NCI-H82 (cell line): ENCODE results near the gene MDM1.

Experiments used
- DNase-seq: peaks from one replicate; lab custom pipeline; 2025; lab: John Stamatoyannopoulos, UW

MDM1 gene

DNA sequence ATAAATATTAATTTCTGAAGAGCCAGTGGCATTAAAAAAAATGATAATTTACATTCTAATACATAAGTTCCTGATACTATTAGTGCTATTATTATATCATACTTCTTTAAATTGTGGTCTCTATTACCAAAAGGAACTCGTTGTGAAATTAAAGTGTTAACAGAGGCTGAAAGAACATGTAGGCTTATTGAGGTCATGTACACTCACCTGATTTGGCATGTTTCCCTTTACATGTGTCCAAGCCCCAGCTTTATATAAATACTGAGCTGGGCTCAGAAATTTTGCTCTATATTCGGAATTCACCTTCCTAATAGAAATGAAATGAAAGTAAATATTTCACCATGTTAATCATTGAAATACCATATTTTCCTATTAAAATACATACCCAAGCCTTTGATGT is 11.0 kb downstream of the MDM1 start:
- DNase-seq = no peak

DNA sequence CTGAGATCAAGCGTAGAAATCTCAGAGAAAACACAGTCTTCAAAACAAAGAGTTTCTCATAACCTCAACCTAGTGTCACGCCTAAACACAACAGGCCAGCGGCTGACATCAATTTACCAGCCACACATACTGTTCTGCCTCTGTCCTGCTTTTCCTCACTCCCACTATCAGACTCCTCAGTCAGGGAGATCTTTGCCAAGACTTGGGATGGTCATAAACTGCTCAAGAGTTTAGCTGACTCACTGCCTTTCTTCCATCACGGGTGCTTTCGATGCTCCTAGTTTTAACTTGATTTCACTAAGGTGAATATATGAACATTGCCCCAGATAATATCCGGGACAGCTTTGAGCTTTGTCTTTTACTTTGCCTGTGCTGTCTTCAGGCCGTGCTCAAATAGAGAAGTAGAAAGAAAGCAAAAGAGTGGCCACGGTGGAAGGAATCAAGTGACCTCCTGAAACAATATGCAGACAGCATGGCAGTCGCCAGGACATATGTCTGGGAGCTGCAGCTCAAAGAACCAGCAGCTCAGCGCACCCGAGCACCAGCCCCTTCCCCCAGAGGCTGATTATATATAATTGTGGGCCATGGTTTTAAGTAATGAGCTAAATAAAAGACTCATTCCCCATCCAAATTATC is 12.1 kb downstream of the MDM1 start:
- peak; percentile 25 for DNase-seq

DNA sequence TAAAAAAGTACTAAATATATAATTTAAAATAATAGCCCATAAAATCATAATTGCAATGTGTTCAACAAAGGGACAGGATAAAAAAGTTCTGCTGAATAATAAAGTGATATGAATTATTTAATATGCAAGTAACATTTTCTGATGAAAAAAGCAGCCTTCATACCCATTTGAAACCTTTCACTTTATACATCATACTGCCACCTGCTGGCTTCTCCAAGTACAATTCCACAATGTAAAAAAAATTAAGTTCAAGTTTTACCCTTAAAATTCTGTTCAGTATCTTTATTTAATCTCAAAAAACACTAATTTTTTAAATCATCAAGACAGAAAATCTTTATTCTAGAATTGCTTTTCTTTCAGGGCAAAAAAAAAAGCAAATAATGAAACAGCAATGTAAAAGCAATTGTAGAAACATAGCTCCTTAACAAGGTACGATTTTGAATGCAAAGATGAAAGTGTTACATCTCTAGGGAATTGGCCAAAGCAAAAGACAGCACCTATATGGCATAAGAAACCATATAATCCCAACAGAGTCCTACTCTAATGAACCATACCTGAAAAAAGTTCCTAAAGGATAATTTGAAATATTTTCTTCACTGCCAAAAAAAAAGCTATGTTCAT is 15.0 kb downstream of the MDM1 start:
- DNase-seq = peak; percentile 68

DNA sequence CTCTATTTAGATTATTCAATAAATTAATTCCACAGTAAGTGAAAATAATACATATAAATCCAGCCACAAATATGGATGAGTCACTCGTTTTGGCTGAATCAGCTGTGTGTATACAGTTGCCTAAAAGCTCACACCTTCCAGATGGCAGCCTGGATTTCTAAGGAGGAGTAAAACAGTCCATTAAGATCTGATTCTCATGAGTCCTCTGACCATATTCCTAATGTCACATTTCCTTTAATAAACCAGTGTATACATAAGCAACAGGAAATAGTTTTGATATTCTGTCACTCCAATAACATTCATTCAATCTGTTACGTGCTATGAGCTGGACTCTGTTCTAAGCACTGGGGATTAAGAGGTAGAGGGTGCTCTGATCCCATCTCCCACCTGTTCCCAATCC is 21.8 kb downstream of the MDM1 start:
- DNase-seq = no peak

DNA sequence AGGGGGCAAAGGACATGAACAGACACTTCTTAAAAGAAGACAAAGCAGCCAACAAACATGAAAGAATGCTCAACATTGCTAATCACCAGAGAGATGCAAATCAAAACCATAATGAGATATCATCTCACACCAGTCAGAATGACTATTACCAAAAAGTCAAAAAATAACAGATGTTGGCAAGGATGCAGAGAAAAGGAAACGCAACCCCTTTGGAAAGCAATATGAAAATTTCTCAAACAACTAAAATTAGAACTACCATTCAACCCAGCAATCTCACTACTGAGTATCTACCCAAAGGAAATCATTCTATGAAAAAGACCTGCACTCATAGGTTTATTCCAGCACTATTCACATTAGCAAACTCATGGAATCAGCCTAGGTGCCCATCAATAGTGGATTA is 25.6 kb downstream of the MDM1 start:
- no peak for DNase-seq

DNA sequence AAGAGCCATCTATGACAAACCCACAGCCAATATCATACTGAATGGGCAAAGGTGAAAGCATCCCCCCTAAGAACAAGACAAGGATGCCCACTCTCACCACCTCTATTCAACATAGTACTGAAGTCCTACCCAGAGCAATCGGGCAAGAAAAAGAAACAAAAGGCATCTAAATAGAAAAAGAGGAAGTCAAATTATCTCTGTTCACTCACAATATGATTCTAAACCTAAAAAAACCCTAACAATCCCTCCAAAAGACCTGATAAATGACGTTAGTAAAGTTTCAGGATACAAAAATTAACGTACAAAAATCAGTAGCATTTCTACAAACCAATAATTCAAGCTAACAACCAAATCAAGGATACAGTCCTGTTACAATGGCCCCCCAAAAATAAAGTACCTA is 26.9 kb downstream of the MDM1 start:
- DNase-seq = no peak

DNA sequence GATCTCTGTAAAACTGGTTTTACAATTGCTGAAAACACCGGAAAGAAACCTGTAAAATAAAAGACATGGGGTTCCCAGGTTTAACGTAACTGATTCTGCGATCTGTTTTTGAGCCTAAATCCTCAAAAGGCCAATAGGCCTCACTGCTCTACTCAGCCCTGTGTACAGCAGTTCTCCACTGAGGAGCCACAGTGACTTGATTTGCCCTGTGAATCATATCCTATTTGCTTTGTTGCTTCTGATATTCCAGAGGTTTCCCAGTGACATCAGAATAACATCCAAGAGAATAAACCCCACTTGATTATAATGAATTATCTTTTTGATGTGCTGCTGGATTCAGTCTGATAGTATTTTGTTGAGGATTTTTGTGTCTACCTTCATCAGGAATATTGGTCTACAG is 27.5 kb downstream of the MDM1 start:
- DNase-seq = no peak

DNA sequence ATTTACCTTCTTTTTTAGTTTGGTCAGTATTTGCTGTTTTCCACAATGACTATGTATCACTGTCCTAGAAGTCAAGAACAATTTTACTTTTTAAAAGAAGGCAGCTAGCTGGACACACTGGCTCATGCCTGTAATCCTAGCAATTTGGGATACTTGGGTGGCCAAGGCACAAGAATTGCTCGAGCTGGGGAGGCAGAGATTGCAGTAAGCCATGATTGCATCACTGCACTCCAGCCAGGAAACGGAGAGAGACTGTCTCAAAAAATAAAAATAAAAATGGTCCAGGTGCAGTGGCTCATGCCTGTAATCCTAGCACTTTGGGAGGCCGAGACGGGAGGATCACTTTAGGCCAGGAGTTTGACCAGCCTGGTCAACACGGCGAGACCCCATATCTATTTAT is 28.3 kb downstream of the MDM1 start:
- DNase-seq = no peak

DNA sequence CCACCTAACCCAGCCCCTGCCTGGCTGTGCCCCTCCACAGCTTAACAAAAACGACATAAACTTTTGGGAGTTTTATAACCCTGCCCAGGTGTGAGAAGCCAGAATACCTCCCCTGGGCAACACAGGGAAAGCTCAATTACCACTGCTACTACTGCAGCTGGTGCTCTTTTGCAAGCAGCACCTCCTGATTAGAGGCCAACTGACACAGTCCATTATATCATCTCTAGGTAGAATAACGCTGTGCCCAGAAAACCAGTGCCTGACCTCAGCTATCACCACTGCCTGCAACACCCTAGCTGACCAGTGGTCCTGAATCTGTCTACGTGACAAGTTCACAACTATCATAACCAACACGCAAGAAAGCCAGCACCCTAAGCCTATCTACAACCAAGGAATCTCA is 34.2 kb downstream of the MDM1 start:
- no peak for DNase-seq

DNA sequence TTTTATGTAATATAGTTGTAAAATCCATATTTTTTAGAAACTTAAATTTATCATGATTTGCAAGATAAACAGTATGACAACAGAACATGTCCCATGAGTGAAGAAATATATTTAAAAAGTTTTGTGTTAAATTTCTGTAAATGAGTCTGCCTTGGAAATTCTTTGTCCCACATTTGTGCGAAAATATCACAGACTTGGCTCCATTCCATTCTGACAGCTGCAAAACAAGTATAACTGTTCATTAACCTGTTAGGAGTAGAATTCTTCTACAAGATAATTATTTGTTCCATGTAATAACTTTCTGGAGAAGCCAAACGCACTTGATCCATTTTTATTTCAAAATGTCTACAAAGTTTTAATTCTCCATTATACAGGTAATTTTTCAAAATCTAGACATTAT is 37.9 kb downstream of the MDM1 start:
- DNase-seq = no peak

DNA sequence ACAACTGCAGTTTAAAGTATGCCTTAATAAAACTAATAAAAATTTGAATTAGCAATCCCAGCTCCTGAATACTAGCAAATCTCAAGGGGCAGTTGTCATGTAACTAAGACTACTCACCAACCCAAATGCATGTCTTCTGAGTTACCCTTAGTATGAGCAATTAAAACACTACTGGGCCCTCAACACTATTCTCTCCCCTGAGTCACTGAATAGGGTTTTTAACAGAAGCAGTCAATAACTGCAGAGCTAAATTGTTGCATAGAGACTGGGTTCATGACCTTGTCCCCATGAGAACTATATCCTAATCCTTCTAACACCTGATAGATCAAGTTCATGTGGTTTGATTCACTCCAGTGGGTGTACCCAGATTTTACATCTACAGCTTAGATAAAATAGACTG is 38.8 kb downstream of the MDM1 start:
- no peak for DNase-seq

DNA sequence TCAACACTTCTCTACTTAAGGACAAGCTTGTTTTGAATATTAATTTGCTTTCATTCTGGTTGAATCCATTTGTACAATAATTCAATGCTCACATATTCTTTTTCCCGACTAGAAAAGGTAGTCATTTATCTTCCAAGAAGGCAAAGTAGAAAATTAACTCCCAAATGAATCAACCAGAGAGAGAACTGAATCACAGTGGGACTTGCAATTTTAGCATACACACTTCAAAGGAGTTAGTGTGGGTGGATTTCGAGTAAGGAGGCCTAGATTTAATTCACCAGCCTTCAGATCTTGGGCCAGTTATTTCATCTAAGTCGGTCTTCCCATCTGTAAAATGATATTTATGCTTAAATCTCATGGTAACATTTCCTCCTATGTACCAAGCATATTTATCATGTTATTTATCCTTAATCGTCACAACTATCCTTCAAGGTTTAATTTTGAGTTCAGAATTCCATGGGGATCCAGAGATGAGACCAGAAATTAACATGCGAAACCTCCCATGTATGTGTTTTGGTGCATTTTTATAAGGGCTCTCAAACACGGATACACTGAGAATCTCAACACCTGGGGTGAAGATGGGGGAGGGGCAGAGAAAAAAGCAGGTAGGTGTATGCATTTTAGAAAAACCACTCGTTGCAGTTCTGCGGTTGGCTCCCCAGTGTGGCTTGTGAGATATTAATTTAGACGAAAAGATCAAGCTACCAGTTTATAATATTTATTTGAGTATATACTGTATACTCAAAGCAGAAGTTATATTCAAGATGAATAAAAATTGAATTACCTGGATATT is 39.8 kb downstream of the MDM1 start:
- no peak for DNase-seq

DNA sequence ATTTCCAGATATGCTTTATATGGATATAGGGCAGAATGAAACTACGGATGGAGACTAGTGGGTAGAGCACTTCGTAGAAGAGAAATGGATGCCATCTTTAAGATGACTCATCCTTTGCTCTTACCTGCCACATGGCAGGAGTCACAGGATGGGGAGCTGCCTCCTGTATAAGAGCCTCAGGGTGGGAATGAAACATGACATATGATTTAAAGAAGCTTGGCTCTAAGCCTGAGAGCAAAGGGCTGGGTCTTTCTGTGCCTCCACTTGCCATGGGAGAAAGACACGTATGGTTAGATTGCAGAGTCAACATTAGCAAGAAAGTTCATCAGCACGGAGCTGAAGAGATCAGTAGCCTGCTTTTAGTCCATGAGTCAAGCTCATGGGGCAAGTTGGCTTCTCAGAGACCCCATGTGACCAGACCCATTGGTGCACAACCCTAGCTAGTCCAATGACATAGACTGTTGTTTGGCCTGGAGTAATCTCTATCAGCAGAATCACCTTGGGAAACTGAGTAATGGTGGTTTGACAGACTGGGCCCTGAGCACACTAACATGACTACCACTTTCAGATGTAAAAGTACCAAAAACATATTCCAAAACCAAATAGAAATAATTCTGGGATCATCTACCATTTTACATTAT is 40.6 kb downstream of the MDM1 start:
- DNase-seq = no peak

DNA sequence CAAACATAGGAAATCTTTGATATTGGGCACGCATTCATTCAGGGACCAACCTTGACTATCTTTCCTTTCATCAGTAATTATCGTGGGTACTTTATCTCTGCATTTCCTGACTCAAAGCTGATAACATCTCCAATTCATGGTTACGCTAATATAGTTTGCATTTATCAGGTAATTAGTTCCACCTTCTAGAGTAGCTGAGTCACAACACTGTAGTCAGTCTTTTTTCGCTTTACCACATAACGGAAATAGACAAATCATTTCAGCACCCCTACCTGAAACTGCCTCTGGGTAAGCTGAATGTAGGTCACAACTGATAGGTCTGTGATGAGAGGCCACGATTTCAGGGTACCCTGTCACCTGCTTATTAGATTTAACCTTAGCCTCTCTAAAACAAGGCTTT is 42.0 kb downstream of the MDM1 start:
- no peak for DNase-seq

DNA sequence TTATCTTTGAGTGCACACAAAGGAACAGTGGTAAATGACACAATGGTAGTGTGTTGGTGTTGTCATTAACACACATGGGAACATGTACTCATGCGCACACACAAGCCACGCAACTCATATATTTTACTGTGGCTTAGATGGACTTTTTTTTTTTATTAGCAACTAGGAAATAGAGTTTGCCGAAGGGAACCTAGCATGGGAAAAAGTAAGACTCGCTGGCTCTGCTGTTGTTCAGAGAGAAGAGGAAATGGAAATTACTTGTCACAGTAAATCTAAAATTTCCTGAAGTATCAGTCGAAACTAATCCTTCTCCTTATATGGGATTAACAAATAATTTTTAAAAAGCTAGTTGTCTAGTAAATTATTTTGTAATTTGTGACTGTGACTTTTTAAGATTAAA is 45.1 kb downstream of the MDM1 start:
- DNase-seq = no peak

DNA sequence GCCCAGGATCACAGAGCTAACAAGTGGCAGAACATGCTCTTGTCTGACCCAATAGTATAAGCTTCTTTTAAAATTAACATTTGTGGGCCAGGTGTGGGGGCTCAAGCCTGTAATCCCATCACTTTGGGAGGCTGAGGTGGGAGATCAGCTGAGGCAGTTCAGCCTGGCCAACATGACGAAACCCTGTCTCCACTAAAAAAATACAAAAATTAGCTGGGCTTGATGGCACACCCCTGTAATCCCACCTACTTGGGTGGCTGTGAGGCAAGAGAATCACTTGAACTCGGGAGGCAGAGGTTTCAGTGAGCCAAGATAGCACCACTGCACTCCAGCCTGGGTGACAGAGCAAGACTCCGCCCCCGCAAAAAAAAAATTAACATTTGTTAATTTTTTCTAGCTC is 45.8 kb downstream of the MDM1 start:
- peak; percentile 34 for DNase-seq

DNA sequence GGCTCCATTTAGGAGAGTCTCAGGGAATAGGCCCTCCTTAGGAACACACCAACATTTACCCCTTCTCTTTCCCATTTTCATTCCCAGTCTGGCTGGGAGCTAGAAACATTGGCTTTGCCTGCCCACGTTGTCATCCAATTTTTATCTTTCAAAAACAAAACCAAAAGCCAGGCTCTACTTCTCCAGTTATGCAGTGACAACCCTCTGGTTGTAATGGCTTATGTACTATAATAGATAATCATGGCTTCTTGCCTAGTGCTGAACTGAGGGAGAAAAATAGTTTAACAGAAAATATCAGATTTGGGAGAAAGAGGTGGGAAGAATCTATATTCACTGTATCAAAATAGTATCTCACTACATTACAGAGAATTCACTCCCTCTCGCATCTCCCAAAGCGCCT is 46.6 kb downstream of the MDM1 start:
- no peak for DNase-seq

DNA sequence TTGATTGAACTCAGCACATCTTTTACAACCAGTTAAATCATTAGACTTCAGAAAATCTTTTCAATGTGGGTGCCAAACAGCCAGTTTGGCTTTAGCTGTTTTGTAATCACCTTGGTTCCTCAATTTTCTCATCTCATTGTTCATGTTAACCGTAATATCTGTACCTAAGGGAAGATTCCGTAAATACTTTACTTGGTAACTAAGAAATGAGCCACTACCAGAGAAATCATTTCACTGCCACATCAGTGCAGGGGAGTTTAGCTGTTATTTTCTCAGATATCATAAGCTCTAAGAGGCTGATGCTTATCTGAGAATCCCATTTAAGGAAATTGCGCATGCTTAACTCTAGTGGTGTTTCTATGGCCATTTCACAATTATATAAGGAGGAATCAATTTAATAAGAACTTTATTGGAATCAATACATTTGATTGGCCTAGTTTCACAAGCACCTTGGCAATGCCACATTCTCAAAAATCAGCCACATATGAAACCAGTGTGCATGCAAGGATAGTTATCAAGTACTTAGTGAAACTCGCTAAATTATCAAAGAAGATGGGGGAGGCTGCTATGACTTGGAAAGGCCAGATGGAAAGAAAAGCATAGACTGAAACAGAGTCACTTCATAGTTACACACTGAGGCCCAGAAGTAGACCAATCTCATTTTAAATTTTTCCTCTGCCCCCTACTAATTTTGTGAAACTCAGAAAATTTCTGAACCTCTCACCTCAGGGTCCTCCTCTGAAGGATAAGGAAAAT is 50.7 kb downstream of the MDM1 start:
- DNase-seq = no peak

DNA sequence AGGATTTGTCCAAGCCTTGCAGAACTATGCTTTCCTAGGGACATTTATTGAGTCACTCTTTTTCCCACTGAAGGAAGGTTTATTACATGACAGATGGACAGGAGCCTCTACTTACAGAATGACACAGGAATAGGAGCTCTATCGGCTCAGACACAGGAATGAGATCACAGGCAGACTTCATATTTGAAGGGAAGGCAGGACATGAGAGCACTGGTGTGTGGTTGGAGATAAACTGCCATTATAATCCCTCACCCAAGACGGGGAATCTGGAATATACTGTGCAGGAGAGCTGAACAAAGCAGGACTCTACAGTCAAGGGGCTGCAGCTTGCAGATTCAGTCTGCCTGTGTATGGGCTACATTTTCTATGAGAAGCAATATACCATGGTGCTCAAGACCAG is 51.9 kb downstream of the MDM1 start:
- DNase-seq = peak; percentile 52

DNA sequence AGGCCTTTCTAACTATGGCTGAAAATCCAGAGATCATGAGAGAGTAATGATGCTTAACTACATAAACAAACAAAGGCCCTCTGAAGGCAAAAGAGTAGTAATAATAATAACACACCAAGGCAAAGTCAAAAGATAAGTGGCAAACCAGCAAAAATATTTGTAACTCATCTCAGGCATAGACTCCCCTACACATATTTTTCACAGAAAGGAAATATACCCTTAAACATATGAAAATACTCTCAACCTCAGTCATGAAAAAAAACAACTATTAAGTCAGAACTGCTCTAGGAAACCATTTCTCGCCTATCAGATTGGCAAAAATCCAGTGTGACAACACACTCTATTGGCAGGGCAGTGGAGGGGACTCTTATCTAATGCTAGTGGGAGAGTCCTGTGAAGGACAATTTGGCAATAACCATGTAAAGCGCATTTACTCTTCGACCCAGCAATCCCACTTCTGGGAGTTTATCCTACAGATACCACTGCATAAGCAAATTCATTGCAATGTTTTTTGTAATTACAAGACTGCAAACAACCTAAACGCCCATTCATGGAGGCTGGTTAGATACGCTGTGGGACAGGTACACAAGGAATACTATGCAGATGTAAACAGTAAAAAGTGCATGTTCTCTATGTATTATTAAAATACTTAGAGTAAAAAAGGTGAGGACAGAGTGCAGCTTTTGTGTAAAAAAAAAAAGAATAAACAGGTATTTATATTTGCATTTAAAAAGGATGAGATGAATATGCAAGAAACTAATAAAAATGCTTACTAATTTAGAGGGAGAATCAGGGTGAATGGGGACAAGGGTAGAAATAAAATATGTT is 52.7 kb downstream of the MDM1 start:
- no peak for DNase-seq

DNA sequence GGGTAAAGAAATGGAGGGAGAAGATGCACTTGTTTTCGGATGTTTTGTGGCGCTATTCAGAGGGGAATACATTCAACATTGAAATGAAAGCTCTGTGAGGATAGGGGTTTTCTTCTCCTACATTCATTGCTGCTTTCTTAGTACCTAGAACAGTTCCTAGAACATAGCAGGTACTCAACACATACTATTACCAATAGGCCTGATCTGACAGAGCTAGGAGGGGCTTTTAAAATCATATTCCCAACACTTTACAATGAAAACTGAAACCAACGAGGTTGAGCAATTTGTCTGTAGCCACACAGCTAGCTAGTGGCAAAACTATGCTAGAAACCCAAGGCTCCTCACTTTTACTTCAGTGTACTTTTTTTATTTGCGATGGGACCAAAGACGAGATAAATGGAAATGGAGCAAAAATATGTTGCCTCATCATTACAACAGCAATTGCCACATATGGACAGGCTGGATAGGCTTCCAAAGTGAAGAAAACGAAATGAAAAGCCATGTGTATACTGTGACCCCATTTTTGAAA is 55.7 kb downstream of the MDM1 start:
- DNase-seq = no peak
